A549 (cell line): ENCODE measurements around the gene ADGRD1.

Experiments
- CBX2 ChIP-seq: fragments of 200-600 bp; sonication (generic); IDR thresholded peaks from 2 replicates; pipeline ENCODE4 v1.6.1; 2016; ENCODE audit warnings: low read depth, mild to moderate bottlenecking, borderline replicate concordance
- CEBPB ChIP-seq, 2 experiments: fragments of >200 bp in 1 of 2; sonication (Bioruptor Twin) in 1 of 2; formaldehyde crosslinking in 1 of 2; IDR thresholded peaks; 2 replicates each; pipeline ENCODE4 v1.6.1; 2012 to 2016
- MAZ ChIP-seq: fragments of 150-350 bp; IDR thresholded peaks from 2 replicates; pipeline ENCODE4 v1.6.1; 2014; ENCODE audit warnings: antibody characterized with exemption, low read depth, low read length, borderline replicate concordance
- MYC ChIP-seq: IDR thresholded peaks from 2 replicates; pipeline ENCODE4 v1.6.1; 2012; ENCODE audit warnings: mild to moderate bottlenecking, inconsistent platforms, low read length, improper control_type of control experiment, borderline replicate concordance
- POLR2A ChIP-seq: IDR thresholded peaks from 2 replicates; pipeline ENCODE4 v1.6.1; 2012; ENCODE audit warnings: mild to moderate bottlenecking, low read length
- RCOR1 ChIP-seq: fragments of 150-350 bp; IDR thresholded peaks from 2 replicates; pipeline ENCODE4 v1.6.1; 2014; ENCODE audit warnings: antibody characterized with exemption, low read length, low read depth
- ZSCAN20 ChIP-seq: fragments of 250-450 bp; sonication (Bioruptor Pico); IDR thresholded peaks from 2 replicates; pipeline ENCODE4 v1.8.0; 2022; ENCODE audit warnings: mild to moderate bottlenecking, moderate library complexity
- TF ChIP-seq, protein P1 (sequence below): fragments of >200 bp; sonication (Bioruptor Twin); formaldehyde crosslinking; IDR thresholded peaks from 3 replicates; pipeline ENCODE4 v1.5.1; 2016
- TF ChIP-seq, protein P2 (sequence below): IDR thresholded peaks from 2 replicates; pipeline ENCODE4 v1.6.1; 2012
- TF ChIP-seq, protein P3 (sequence below): fragments of >200 bp; sonication (Bioruptor Twin); formaldehyde crosslinking; IDR thresholded peaks from 2 replicates; pipeline ENCODE4 v1.6.1; 2016
- TF ChIP-seq, protein P4 (sequence below): IDR thresholded peaks from 2 replicates; pipeline ENCODE4 v1.6.1; 2012
- TF ChIP-seq, protein P5 (sequence below): fragments of >200 bp; sonication (Bioruptor Twin); formaldehyde crosslinking; IDR thresholded peaks from 3 replicates; pipeline ENCODE4 v1.6.1; 2016

DNA sequence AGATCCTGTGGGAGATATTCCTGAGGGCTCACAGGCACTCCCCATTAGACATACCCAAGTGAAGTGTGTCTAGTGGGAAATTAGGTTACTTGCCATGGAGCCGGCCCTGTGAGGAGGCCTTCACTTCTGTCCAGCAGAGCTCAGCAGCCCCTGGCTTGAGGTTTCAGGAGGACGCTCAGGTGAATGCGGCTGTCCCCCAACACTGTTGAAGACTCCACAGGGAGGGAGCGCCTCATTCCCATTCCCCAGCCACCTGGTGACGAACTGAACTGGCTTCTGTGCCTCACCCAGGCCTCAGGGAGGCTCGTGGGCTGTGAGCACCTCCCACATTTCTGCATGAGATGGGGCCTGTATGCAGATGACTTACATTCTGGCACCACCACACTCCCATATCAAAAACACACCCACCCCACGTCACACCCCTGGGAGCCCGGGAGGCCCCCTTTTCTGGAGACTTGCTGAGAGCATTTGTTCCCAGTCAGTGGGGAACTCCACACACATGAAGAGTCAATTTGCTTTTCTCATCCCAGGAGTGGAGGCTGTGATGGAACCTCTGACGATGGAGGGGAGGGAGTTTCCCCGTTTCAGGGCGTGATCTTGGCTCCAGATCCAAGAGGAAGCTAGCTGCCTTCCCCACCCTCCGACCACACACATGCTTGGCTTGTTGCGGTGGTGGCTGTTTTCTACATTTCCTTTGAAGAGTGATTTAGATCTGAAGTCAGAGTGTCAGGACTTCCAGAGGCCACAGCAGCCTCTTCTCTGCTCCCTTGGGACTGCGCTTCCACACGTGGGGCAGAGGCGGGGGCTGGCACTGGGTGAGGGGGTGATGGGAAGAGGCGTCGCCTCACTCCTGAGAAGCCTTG, 120.7 kb downstream of the ADGRD1 start:
- TF ChIP-seq, protein P1, sequence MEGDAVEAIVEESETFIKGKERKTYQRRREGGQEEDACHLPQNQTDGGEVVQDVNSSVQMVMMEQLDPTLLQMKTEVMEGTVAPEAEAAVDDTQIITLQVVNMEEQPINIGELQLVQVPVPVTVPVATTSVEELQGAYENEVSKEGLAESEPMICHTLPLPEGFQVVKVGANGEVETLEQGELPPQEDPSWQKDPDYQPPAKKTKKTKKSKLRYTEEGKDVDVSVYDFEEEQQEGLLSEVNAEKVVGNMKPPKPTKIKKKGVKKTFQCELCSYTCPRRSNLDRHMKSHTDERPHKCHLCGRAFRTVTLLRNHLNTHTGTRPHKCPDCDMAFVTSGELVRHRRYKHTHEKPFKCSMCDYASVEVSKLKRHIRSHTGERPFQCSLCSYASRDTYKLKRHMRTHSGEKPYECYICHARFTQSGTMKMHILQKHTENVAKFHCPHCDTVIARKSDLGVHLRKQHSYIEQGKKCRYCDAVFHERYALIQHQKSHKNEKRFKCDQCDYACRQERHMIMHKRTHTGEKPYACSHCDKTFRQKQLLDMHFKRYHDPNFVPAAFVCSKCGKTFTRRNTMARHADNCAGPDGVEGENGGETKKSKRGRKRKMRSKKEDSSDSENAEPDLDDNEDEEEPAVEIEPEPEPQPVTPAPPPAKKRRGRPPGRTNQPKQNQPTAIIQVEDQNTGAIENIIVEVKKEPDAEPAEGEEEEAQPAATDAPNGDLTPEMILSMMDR = no peak
- TF ChIP-seq MAZ (no peak), ZSCAN20 (CRISPR knock-in tag) (no peak), CBX2 (no peak), POLR2A (no peak), RCOR1 (no peak), MYC (no peak), CEBPB (IDR thresholded peaks at IDR 0.05) (no peak)
- TF ChIP-seq, protein P2, sequence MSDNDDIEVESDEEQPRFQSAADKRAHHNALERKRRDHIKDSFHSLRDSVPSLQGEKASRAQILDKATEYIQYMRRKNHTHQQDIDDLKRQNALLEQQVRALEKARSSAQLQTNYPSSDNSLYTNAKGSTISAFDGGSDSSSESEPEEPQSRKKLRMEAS = no peak
- TF ChIP-seq, protein P3, sequence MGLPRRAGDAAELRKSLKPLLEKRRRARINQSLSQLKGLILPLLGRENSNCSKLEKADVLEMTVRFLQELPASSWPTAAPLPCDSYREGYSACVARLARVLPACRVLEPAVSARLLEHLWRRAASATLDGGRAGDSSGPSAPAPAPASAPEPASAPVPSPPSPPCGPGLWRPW = no peak
- TF ChIP-seq, protein P4, sequence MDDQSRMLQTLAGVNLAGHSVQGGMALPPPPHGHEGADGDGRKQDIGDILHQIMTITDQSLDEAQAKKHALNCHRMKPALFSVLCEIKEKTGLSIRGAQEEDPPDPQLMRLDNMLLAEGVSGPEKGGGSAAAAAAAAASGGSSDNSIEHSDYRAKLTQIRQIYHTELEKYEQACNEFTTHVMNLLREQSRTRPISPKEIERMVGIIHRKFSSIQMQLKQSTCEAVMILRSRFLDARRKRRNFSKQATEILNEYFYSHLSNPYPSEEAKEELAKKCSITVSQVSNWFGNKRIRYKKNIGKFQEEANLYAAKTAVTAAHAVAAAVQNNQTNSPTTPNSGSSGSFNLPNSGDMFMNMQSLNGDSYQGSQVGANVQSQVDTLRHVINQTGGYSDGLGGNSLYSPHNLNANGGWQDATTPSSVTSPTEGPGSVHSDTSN = no peak
- TF ChIP-seq, protein P5, sequence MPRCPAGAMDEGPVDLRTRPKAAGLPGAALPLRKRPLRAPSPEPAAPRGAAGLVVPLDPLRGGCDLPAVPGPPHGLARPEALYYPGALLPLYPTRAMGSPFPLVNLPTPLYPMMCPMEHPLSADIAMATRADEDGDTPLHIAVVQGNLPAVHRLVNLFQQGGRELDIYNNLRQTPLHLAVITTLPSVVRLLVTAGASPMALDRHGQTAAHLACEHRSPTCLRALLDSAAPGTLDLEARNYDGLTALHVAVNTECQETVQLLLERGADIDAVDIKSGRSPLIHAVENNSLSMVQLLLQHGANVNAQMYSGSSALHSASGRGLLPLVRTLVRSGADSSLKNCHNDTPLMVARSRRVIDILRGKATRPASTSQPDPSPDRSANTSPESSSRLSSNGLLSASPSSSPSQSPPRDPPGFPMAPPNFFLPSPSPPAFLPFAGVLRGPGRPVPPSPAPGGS = no peak
